HCT116 (cell line): ENCODE measurements around the gene SH2D7. TPM values are rescaled to one million over a fixed set of nuclear protein-coding genes. Genes with fewer than 3 reads are reported as not detected.

ENCODE experiments used
- ATAC-seq: fragments of 200-7000 bp; cut with Tn5 transposase; 2 replicates; pipeline ENCODE4 v1.9.1; 2020; ENCODE audit warnings: mild to moderate bottlenecking, moderate library complexity
- BruUV-seq: library from RNA; stranded (reverse); fragments of 400-500 nt; replicated peaks from 2 replicates; lab custom pipeline; 2021; lab: Mats Ljungman, UMichigan
- CTCF ChIA-PET: fragments of 300-600 bp; sonication (Branson Sonifier 250); formaldehyde crosslinking; loops from one replicate; lab custom pipeline; 2021; ENCODE audit warnings: antibody characterized with exemption; lab: Charles Lee
- POLR2A ChIA-PET: fragments of 300-600, 350-600 bp; sonication (Branson Sonifier 250); formaldehyde crosslinking; loops from one replicate; lab custom pipeline; 2021; ENCODE audit warnings: antibody characterized with exemption; lab: Charles Lee
- RAD21 ChIA-PET, 2 experiments: fragments of 300-600 bp; sonication (Branson Sonifier 250); formaldehyde crosslinking; loops; one replicate each; lab custom pipeline; 2023; ENCODE audit warnings: low total read pairs in 2 of 2; ENCODE audit not compliant: uncharacterized antibody in 2 of 2, unreplicated experiment in 2 of 2, low non-redundant PET in 1 of 2; lab: Charles Lee
- DNase-seq: peaks from one replicate; pipeline ENCODE4 v3.0.0-alpha.2; 2010; ENCODE audit warnings: low read depth, low spot score
- H2AFZ ChIP-seq: fragments of 200-600 bp; shearing (Covaris generic), sonication (generic); 2 replicates; pipeline ENCODE4 v1.6.1; 2017; ENCODE audit warnings: low read depth, mixed run types, mixed read lengths, antibody characterized with exemption, low read length; ENCODE audit not compliant: poor library complexity, severe bottlenecking
- H3K27ac ChIP-seq: 2 replicates; pipeline ENCODE4 v1.5.1; 2012; ENCODE audit warnings: low read depth, low read length
- H3K27me3 ChIP-seq: fragments of 200-600 bp; sonication (generic); 2 replicates; pipeline ENCODE4 v1.6.1; 2016; ENCODE audit warnings: mixed run types, low read length, mixed read lengths; ENCODE audit not compliant: insufficient read depth
- H3K36me3 ChIP-seq, 2 experiments: fragments of 200-500 bp in 1 of 2; fragments of 200-600 bp in 1 of 2; sonication (Bioruptor generic) in 1 of 2; sonication (generic) in 1 of 2; 2 replicates each; pipeline versions ENCODE4 v1.5.1 to v1.6.1; 2014 to 2016; ENCODE audit warnings: low read length in 2 of 2, inconsistent platforms in 1 of 2, mixed read lengths in 1 of 2, mixed run types in 1 of 2; ENCODE audit not compliant: insufficient read depth in 2 of 2, control insufficient read depth in 1 of 2
- H3K4me1 ChIP-seq, 2 experiments: fragments of 200-600 bp in 1 of 2; sonication (generic) in 1 of 2; 2 replicates each; pipeline versions ENCODE4 v1.5.1 to v1.6.1; 2012 to 2017; ENCODE audit warnings: low read length in 2 of 2, inconsistent platforms in 1 of 2, mild to moderate bottlenecking in 1 of 2, mixed read lengths in 1 of 2, mixed run types in 1 of 2, moderate library complexity in 1 of 2; ENCODE audit not compliant: insufficient read depth in 2 of 2, control insufficient read depth in 1 of 2
- H3K4me2 ChIP-seq: fragments of 200-600 bp; sonication (generic); 2 replicates; pipeline ENCODE4 v1.6.1; 2017; ENCODE audit warnings: mixed run types, low read length, mixed read lengths
- H3K4me3 ChIP-seq, 2 experiments: fragments of 200-600 bp in 1 of 2; sonication (generic) in 1 of 2; replicated peaks in 1 of 2; 2 replicates each; pipeline ENCODE4 v1.5.1; 2011 to 2016; ENCODE audit warnings: low read length in 2 of 2, control low read depth in 1 of 2, low read depth in 1 of 2, mild to moderate bottlenecking in 1 of 2, mixed read lengths in 1 of 2, mixed run types in 1 of 2
- H3K79me2 ChIP-seq: fragments of 200-600 bp; sonication (generic); 2 replicates; pipeline ENCODE4 v1.6.1; 2017; ENCODE audit warnings: mild to moderate bottlenecking, mixed run types, low read length, moderate library complexity, mixed read lengths; ENCODE audit not compliant: insufficient read depth
- H3K9ac ChIP-seq: fragments of 200-600 bp; sonication (generic); 2 replicates; pipeline ENCODE4 v1.6.1; 2016; ENCODE audit warnings: low read length, mixed read lengths
- H3K9me2 ChIP-seq: fragments of 200-600 bp; sonication (generic), shearing (Covaris generic); 2 replicates; pipeline ENCODE4 v1.6.1; 2017; ENCODE audit warnings: mixed run types, mild to moderate bottlenecking, moderate library complexity; ENCODE audit not compliant: insufficient read depth
- H3K9me3 ChIP-seq, 2 experiments: fragments of 200-500 bp in 1 of 2; fragments of 200-600 bp in 1 of 2; sonication (Bioruptor generic) in 1 of 2; sonication (generic) in 1 of 2; 2 replicates each; pipeline ENCODE4 v1.6.1; 2014 to 2017; ENCODE audit warnings: low read length in 2 of 2, mixed read lengths in 2 of 2, inconsistent platforms in 1 of 2, low read depth in 1 of 2, mild to moderate bottlenecking in 1 of 2, mixed run types in 1 of 2, moderate library complexity in 1 of 2; ENCODE audit not compliant: control insufficient read depth in 1 of 2, insufficient read depth in 1 of 2
- H4K20me1 ChIP-seq: fragments of 200-600 bp; sonication (generic), shearing (Covaris generic); 2 replicates; pipeline ENCODE4 v1.6.1; 2017; ENCODE audit warnings: mixed run types, mild to moderate bottlenecking, moderate library complexity; ENCODE audit not compliant: insufficient read depth
- ATF3 ChIP-seq: IDR thresholded peaks from 2 replicates; pipeline ENCODE4 v1.6.1; 2012
- CBX3 ChIP-seq: IDR thresholded peaks from 2 replicates; pipeline ENCODE4 v1.6.1; 2012; ENCODE audit warnings: low read depth
- CEBPB ChIP-seq: IDR thresholded peaks from 2 replicates; pipeline ENCODE4 v1.6.1; 2012; ENCODE audit warnings: low read depth
- ELF1 ChIP-seq: IDR thresholded peaks from 2 replicates; pipeline ENCODE4 v1.6.1; 2012; ENCODE audit warnings: low read depth, borderline replicate concordance
- EZH2 ChIP-seq: fragments of 200-600 bp; sonication (generic); IDR thresholded peaks from 2 replicates; pipeline ENCODE4 v1.6.1; 2017; ENCODE audit warnings: antibody characterized with exemption, mixed run types
- EZH2phosphoT487 ChIP-seq: fragments of 200-600 bp; IDR thresholded peaks from 2 replicates; pipeline ENCODE4 v1.6.1; 2018; ENCODE audit warnings: antibody characterized with exemption, borderline replicate concordance
- POLR2AphosphoS5 ChIP-seq: IDR thresholded peaks from 2 replicates; pipeline ENCODE4 v1.6.1; 2011; ENCODE audit warnings: mild to moderate bottlenecking, low read depth, low read length, moderate library complexity
- RAD21 ChIP-seq: IDR thresholded peaks from 2 replicates; pipeline ENCODE4 v1.6.1; 2012; ENCODE audit warnings: low read depth, mild to moderate bottlenecking
- REST ChIP-seq: IDR thresholded peaks from 2 replicates; pipeline ENCODE4 v1.6.1; 2012; ENCODE audit warnings: low read depth
- YY1 ChIP-seq: IDR thresholded peaks from 2 replicates; pipeline ENCODE4 v1.6.1; 2011; ENCODE audit warnings: low read length, low read depth, moderate library complexity, mild to moderate bottlenecking; ENCODE audit not compliant: insufficient replicate concordance; ENCODE audit errors: extremely low read depth
- ZBTB33 ChIP-seq: IDR thresholded peaks from 2 replicates; pipeline ENCODE4 v1.6.1; 2011; ENCODE audit warnings: mild to moderate bottlenecking, low read length, moderate library complexity; ENCODE audit not compliant: insufficient replicate concordance; ENCODE audit errors: extremely low read depth
- intact Hi-C: fragments of 100-400 bp; cut with micrococcal nuclease; formaldehyde crosslinking; loops from 2 replicates; pipeline ENCODE4 v1.10.0; 2022
- total RNA-seq: library from RNA; stranded (reverse); gene quantifications from one replicate; pipeline ENCODE4 v1.2.1, GENCODE V29; 2021; ENCODE audit not compliant: unreplicated experiment

Gene SH2D7
- total RNA-seq, 1 experiment from 2014 or later, result not detected

GRCh38 chr15:78085928-78086327 is 6.4 kb upstream of the SH2D7 start (continued):
- TF ChIP-seq ELF1 (no peak), RAD21 (no peak)
- TF ChIP-seq, all 23 proteins: peak for 0

- ChIA-PET RAD21 (no interaction called here), POLR2A (no interaction called here), CTCF (no interaction called here)
- no peaks in the 10 kb centered on the region for H3K36me3 ChIP-seq
- no peaks in the 10 kb centered on the region for H3K4me1 ChIP-seq
- no peaks in the 10 kb centered on the region for H3K27me3 ChIP-seq
- H3K9me3 ChIP-seq, result no peaks in the 10 kb centered on the region
- intact Hi-C loops, result no loop called here
- no TSS peak for BruUV-seq
- DNase-seq (no peak), ATAC-seq (no peak)
- no peaks in the 10 kb centered on the region for H4K20me1 ChIP-seq
- TF ChIP-seq CBX3 (no peak), CEBPB (no peak), REST (no peak), ZBTB33 (no peak), POLR2AphosphoS5 (no peak), ATF3 (no peak), ELF1 (no peak), EZH2phosphoT487 (no peak), EZH2 (no peak), YY1 (no peak)
- no peaks in the 10 kb centered on the region for H3K9me2 ChIP-seq
- H2AFZ ChIP-seq, result no peak overlapping the region
- H3K4me3 ChIP-seq, result no peak overlapping the region
- H3K27ac ChIP-seq, result no peak overlapping the region
- H3K79me2 ChIP-seq, result no peaks in the 10 kb centered on the region
- H3K9ac ChIP-seq, result no peak overlapping the region
- no peak overlapping the region for H3K4me2 ChIP-seq
Observed at GRCh38 chr15:78087951-78088772, 4.2 kb upstream of the SH2D7 start.
